WI38 (cell line): ENCODE measurements around the gene RERG.

ENCODE experiments used
- H3K4me3 ChIP-seq: 2 replicates; pipeline ENCODE4 v1.5.1; 2011; ENCODE audit warnings: low read depth, mild to moderate bottlenecking, control low read depth, low read length
- TF ChIP-seq, protein P1 (sequence below): IDR thresholded peaks from 2 replicates; pipeline ENCODE4 v1.5.1; 2012; ENCODE audit warnings: low read depth, mild to moderate bottlenecking, control low read depth, low read length

Gene RERG

DNA sequence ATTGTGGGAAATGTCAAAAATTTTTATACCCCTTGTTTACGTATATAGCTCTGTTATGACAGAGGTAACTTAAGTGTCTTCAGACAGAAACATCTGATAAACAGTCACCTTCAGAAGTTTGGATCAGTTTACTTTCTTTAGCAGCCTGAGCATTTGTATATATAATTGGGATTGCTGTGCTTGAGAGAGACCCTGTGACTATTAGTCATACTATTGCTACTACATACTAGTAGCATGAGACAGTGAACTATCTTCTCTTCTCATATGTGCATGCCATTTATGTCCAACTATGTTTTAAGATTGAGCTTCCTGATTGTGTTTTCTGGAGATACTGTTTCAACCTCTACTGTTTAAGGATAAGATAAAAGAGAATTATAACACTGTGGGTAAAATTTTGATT lies 146.9 kb downstream of the RERG start:
- no peak overlapping the region for H3K4me3 ChIP-seq
- TF ChIP-seq, protein P1, sequence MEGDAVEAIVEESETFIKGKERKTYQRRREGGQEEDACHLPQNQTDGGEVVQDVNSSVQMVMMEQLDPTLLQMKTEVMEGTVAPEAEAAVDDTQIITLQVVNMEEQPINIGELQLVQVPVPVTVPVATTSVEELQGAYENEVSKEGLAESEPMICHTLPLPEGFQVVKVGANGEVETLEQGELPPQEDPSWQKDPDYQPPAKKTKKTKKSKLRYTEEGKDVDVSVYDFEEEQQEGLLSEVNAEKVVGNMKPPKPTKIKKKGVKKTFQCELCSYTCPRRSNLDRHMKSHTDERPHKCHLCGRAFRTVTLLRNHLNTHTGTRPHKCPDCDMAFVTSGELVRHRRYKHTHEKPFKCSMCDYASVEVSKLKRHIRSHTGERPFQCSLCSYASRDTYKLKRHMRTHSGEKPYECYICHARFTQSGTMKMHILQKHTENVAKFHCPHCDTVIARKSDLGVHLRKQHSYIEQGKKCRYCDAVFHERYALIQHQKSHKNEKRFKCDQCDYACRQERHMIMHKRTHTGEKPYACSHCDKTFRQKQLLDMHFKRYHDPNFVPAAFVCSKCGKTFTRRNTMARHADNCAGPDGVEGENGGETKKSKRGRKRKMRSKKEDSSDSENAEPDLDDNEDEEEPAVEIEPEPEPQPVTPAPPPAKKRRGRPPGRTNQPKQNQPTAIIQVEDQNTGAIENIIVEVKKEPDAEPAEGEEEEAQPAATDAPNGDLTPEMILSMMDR: no peak

DNA sequence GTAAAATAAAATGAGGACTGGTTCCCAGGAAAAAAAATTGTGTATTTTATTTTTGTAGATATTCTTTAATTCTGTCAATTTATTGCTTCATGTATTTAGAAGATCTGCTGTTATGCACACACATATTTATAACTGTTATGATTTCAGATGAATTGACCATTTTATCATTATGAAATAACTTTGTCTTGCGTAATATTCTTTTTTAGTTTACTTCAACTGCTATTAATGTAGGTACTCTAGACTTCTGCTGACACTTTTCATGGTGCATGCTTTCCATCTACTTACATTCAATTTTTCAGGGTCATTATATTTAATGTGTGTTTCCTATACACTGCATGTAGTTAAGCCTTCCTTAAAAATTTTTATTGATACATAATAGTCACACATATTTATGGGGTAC lies 162.1 kb downstream of the RERG start:
- H3K4me3 ChIP-seq: no peak overlapping the region
- TF ChIP-seq, protein P1: no peak
